Lower leg skin (tissue), 3 donors: ENCODE data around the gene TCP10L.
"Not testable (repeated sequence)": the region's sequence is repeated elsewhere in the genome, so short reads cannot be mapped to it uniquely, and the experiment has no call there.

Experiments used
- CTCF ChIP-seq, 3 donors: fragments of 450-650 bp; IDR thresholded peaks; one replicate each; pipeline ENCODE4 v1.5.1; 2016; ENCODE audit warnings: antibody characterized with exemption in 3 of 3, mild to moderate bottlenecking in 3 of 3, moderate library complexity in 2 of 3
- POLR2A ChIP-seq, 2 donors: fragments of 450-650 bp; IDR thresholded peaks; one replicate each; pipeline ENCODE4 v1.6.1; 2016 to 2017; ENCODE audit warnings: antibody characterized with exemption in 2 of 2, mild to moderate bottlenecking in 1 of 2, moderate library complexity in 1 of 2

- TF ChIP-seq CTCF, POLR2A (IDR thresholded peaks at IDR 0.05): not testable (repeated sequence)
These were observed 23.8 kb downstream of the TCP10L start for GRCh38 chr21:32561476-32561875.
